WTC11 (cell line): ENCODE results near the gene RBFOX2.

ENCODE experiments used
- CBFB ChIP-seq: sonication (generic); formaldehyde crosslinking; IDR thresholded peaks from 2 replicates; pipeline ENCODE4 v1.8.1; 2022; ENCODE audit warnings: mild to moderate bottlenecking, low read depth, missing genetic modification reagents
- FOXK1 ChIP-seq: sonication (generic); formaldehyde crosslinking; IDR thresholded peaks from 2 replicates; pipeline ENCODE4 v1.8.0; 2022; ENCODE audit warnings: mild to moderate bottlenecking, moderate library complexity, missing genetic modification reagents
- SP1 ChIP-seq: sonication (generic); formaldehyde crosslinking; conservative IDR thresholded peaks from 2 replicates; pipeline ENCODE4 v1.8.1; 2022; ENCODE audit warnings: missing genetic modification reagents
- TEAD1 ChIP-seq: sonication (generic); formaldehyde crosslinking; IDR thresholded peaks from 2 replicates; pipeline ENCODE4 v1.8.0; 2022; ENCODE audit warnings: mild to moderate bottlenecking, missing genetic modification reagents
- ZBTB21 ChIP-seq: sonication (generic); formaldehyde crosslinking; IDR thresholded peaks from 2 replicates; pipeline ENCODE4 v1.8.1; 2023; ENCODE audit warnings: mild to moderate bottlenecking, missing genetic modification reagents, borderline replicate concordance
- ZNF263 ChIP-seq: sonication (generic); formaldehyde crosslinking; IDR thresholded peaks from 2 replicates; pipeline ENCODE4 v1.8.1; 2022; ENCODE audit warnings: low read depth, mild to moderate bottlenecking, moderate library complexity, missing genetic modification reagents
- ZNF317 ChIP-seq: sonication (generic); formaldehyde crosslinking; IDR thresholded peaks from 2 replicates; pipeline ENCODE4 v1.8.1; 2023; ENCODE audit warnings: low read depth, mild to moderate bottlenecking, moderate library complexity, missing genetic modification reagents, borderline replicate concordance
- TF ChIP-seq, protein P1 (sequence below): sonication (generic); formaldehyde crosslinking; conservative IDR thresholded peaks from 2 replicates; pipeline ENCODE4 v1.8.1; 2022; ENCODE audit warnings: mild to moderate bottlenecking, missing genetic modification reagents
- TF ChIP-seq, protein P2 (sequence below): fragments of 200-600 bp; IDR thresholded peaks from 2 replicates; pipeline ENCODE4 v1.8.0; 2022; ENCODE audit warnings: antibody characterized with exemption
- TF ChIP-seq, protein P3 (sequence below): sonication (generic); formaldehyde crosslinking; IDR thresholded peaks from 2 replicates; pipeline ENCODE4 v1.8.0; 2022; ENCODE audit warnings: mild to moderate bottlenecking, missing genetic modification reagents

DNA sequence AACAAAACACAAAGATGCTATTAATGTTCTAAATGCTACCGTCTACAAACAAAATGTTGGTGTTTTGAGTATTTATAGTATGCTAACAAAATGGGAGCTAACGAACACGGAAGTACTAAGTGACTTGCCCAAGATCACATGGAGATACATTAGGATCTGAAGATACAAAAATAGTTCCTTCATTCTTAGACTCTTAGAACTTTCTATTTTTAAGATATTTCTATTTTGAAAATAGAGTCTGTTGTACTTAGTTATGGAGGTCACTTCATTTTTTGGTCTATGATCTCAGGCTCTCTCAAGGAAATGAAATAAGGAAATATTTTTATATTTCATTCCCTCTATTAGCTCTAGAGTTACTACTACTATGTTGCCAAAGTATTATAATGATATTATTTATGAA, 246.7 kb downstream of the RBFOX2 start:
- TF ChIP-seq, protein P1, sequence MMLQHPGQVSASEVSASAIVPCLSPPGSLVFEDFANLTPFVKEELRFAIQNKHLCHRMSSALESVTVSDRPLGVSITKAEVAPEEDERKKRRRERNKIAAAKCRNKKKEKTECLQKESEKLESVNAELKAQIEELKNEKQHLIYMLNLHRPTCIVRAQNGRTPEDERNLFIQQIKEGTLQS: no peak
- no peak for TF ChIP-seq ZNF263 (CRISPR knock-in tag)
- TF ChIP-seq ZBTB21 (CRISPR knock-in tag): no peak
- no peak for TF ChIP-seq FOXK1 (CRISPR knock-in tag)
- no peak for TF ChIP-seq CBFB (CRISPR knock-in tag)
- TF ChIP-seq SP1 (CRISPR knock-in tag): no peak
- TF ChIP-seq, protein P2, sequence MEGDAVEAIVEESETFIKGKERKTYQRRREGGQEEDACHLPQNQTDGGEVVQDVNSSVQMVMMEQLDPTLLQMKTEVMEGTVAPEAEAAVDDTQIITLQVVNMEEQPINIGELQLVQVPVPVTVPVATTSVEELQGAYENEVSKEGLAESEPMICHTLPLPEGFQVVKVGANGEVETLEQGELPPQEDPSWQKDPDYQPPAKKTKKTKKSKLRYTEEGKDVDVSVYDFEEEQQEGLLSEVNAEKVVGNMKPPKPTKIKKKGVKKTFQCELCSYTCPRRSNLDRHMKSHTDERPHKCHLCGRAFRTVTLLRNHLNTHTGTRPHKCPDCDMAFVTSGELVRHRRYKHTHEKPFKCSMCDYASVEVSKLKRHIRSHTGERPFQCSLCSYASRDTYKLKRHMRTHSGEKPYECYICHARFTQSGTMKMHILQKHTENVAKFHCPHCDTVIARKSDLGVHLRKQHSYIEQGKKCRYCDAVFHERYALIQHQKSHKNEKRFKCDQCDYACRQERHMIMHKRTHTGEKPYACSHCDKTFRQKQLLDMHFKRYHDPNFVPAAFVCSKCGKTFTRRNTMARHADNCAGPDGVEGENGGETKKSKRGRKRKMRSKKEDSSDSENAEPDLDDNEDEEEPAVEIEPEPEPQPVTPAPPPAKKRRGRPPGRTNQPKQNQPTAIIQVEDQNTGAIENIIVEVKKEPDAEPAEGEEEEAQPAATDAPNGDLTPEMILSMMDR: no peak
- no peak for TF ChIP-seq ZNF317
- TF ChIP-seq, protein P3, sequence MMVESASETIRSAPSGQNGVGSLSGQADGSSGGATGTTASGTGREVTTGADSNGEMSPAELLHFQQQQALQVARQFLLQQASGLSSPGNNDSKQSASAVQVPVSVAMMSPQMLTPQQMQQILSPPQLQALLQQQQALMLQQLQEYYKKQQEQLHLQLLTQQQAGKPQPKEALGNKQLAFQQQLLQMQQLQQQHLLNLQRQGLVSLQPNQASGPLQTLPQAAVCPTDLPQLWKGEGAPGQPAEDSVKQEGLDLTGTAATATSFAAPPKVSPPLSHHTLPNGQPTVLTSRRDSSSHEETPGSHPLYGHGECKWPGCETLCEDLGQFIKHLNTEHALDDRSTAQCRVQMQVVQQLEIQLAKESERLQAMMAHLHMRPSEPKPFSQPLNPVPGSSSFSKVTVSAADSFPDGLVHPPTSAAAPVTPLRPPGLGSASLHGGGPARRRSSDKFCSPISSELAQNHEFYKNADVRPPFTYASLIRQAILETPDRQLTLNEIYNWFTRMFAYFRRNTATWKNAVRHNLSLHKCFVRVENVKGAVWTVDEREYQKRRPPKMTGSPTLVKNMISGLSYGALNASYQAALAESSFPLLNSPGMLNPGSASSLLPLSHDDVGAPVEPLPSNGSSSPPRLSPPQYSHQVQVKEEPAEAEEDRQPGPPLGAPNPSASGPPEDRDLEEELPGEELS (CRISPR knock-in tag): no peak
- no peak for TF ChIP-seq TEAD1 (CRISPR knock-in tag)
